Hepatocyte (in vitro differentiated cells): Measurements from ENCODE around the gene DDAH2. TPM values are rescaled to one million over a fixed set of nuclear protein-coding genes. Genes with fewer than 3 reads are reported as not detected.

Experiments used
- DNase-seq: peaks from one replicate; pipeline ENCODE4 v3.0.0-alpha.2; 2016; ENCODE audit warnings: low spot score
- H2AFZ ChIP-seq: fragments of 200-600 bp; sonication (generic); 2 replicates; pipeline ENCODE4 v1.6.0; 2016; ENCODE audit warnings: antibody characterized with exemption, mild to moderate bottlenecking
- H3K27ac ChIP-seq: fragments of 200-600 bp; sonication (generic); 2 replicates; pipeline ENCODE4 v1.5.1; 2016; ENCODE audit warnings: mild to moderate bottlenecking
- H3K27me3 ChIP-seq: fragments of 200-600 bp; sonication (generic); 2 replicates; pipeline ENCODE4 v1.6.1; 2016
- H3K36me3 ChIP-seq: fragments of 200-600 bp; sonication (generic); replicated peaks from 2 replicates; pipeline ENCODE4 v1.5.1; 2016; ENCODE audit warnings: low read depth; ENCODE audit not compliant: insufficient read depth
- H3K4me1 ChIP-seq: fragments of 200-600 bp; sonication (generic); 2 replicates; pipeline ENCODE4 v1.5.1; 2016; ENCODE audit warnings: mild to moderate bottlenecking, moderate library complexity; ENCODE audit not compliant: insufficient read depth
- H3K4me2 ChIP-seq: fragments of 200-600 bp; sonication (generic); 2 replicates; pipeline ENCODE4 v1.6.0; 2016
- H3K4me3 ChIP-seq: fragments of 200-600 bp; sonication (generic); 2 replicates; pipeline ENCODE4 v1.5.1; 2016; ENCODE audit warnings: mild to moderate bottlenecking
- H3K79me2 ChIP-seq: fragments of 200-600 bp; sonication (generic); 2 replicates; pipeline ENCODE4 v1.6.0; 2017; ENCODE audit warnings: mild to moderate bottlenecking
- H3K9me2 ChIP-seq: fragments of 200-600 bp; sonication (generic); replicated peaks from 2 replicates; pipeline ENCODE4 v1.6.0; 2017; ENCODE audit warnings: mild to moderate bottlenecking; ENCODE audit not compliant: insufficient read depth
- H3K9me3 ChIP-seq: fragments of 200-600 bp; sonication (generic); 2 replicates; pipeline ENCODE4 v1.5.1; 2016; ENCODE audit warnings: low read depth, mild to moderate bottlenecking
- H4K20me1 ChIP-seq: fragments of 200-600 bp; sonication (generic); 2 replicates; pipeline ENCODE4 v1.6.0; 2016; ENCODE audit warnings: mild to moderate bottlenecking; ENCODE audit not compliant: insufficient read depth, poor library complexity, severe bottlenecking
- EZH2 ChIP-seq: fragments of 200-600 bp; sonication (generic); IDR thresholded peaks from 2 replicates; pipeline ENCODE4 v1.6.1; 2016; ENCODE audit warnings: antibody characterized with exemption, mild to moderate bottlenecking, borderline replicate concordance
- EZH2phosphoT487 ChIP-seq: fragments of 200-600 bp; sonication (generic); IDR thresholded peaks from one replicate; pipeline ENCODE4 v1.6.1; 2018; ENCODE audit warnings: antibody characterized with exemption, mild to moderate bottlenecking, low read depth, moderate library complexity; ENCODE audit not compliant: unreplicated experiment, severe bottlenecking
- WGBS: methylation state at CpG from one replicate; pipeline ENCODE4 v1.1.6; 2016; ENCODE audit warnings: low lambda C conversion rate; ENCODE audit errors: missing lambda C conversion rate; 5-methylcytosine and 5-hydroxymethylcytosine counted together
- polyA plus RNA-seq: library from polyadenylated mRNA; unstranded; fragments of >200 nt; fragmentation: Nextera tagmentation; extraction: Ambion mirVana; gene quantifications from 2 replicates; pipeline ENCODE4 v1.2.1, GENCODE V29; 2016
- total RNA-seq: library from RNA; depleted of rRNA; stranded (reverse); fragments of >200 nt; gene quantifications from 2 replicates; pipeline ENCODE4 v1.2.3, GENCODE V29; 2014
- TF ChIP-seq, protein P1 (sequence below): fragments of 200-600 bp; sonication (generic); IDR thresholded peaks from 2 replicates; pipeline ENCODE4 v1.5.1; 2016; ENCODE audit warnings: antibody characterized with exemption, mild to moderate bottlenecking; ENCODE audit not compliant: poor library complexity

The DDAH2 gene
- total and polyA plus RNA-seq, 2 experiments from 2014 or later = 93.8 to 157 TPM

- Histone ChIP-seq H3K4me2 (peak overlapping the region; percentile 91), H3K9me2 (no peaks in the 10 kb centered on the region), H3K27ac (peak overlapping the region; percentile 99), H4K20me1 (peaks cover 15% of the 10 kb centered on the region), H3K4me3 (peak overlapping the region; percentile 99), H3K36me3 (no peaks in the 10 kb centered on the region), H2AFZ (no peak overlapping the region), H3K4me1 (peaks cover 43% of the 10 kb centered on the region), H3K79me2 (peaks cover 56% of the 10 kb centered on the region), H3K27me3 (no peaks in the 10 kb centered on the region), H3K9me3 (no peaks in the 10 kb centered on the region)
- TF ChIP-seq, protein P1, sequence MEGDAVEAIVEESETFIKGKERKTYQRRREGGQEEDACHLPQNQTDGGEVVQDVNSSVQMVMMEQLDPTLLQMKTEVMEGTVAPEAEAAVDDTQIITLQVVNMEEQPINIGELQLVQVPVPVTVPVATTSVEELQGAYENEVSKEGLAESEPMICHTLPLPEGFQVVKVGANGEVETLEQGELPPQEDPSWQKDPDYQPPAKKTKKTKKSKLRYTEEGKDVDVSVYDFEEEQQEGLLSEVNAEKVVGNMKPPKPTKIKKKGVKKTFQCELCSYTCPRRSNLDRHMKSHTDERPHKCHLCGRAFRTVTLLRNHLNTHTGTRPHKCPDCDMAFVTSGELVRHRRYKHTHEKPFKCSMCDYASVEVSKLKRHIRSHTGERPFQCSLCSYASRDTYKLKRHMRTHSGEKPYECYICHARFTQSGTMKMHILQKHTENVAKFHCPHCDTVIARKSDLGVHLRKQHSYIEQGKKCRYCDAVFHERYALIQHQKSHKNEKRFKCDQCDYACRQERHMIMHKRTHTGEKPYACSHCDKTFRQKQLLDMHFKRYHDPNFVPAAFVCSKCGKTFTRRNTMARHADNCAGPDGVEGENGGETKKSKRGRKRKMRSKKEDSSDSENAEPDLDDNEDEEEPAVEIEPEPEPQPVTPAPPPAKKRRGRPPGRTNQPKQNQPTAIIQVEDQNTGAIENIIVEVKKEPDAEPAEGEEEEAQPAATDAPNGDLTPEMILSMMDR = no peak
- no peak for DNase-seq
- 15% methylated on average over 2 of the region's 2 CpGs for WGBS
Observed at GRCh38 chr6:31734247-31734820, 5.2 kb upstream of the DDAH2 start.

DNA sequence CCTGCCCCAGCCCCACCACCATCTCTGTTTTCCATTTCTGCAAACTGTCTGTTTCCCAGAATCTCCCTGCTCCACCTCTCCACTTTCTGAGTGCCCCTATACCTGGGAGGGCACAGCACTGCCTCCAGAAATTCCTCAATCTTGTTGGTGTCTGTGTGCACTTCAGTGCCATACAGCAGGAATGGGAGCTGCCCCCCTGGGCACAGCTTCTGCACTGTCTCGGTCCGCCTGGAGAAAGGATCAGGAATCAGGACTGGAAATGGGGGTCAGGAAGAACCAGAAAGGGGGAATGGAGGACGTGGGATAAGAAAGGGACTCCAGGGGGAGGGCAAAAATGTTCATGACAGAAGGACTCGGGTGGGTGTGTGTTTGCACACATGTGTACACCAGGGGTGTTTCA lies 4.6 kb upstream of the DDAH2 start:
- 82% methylated on average over 4 of the region's 4 CpGs for WGBS
- Histone ChIP-seq H3K27ac (peak overlapping the region; percentile 99), H3K4me2 (peak overlapping the region; percentile 91), H3K36me3 (no peaks in the 10 kb centered on the region), H3K27me3 (no peaks in the 10 kb centered on the region), H2AFZ (no peak overlapping the region), H3K4me3 (no peak overlapping the region), H3K9me3 (no peaks in the 10 kb centered on the region), H3K9me2 (no peaks in the 10 kb centered on the region), H4K20me1 (peaks cover 17% of the 10 kb centered on the region), H3K4me1 (peaks cover 42% of the 10 kb centered on the region), H3K79me2 (peaks cover 61% of the 10 kb centered on the region)
- DNase-seq = no peak
- TF ChIP-seq, protein P1 = no peak
- TF ChIP-seq EZH2phosphoT487 = no peak
- TF ChIP-seq EZH2 = no peak

DNA sequence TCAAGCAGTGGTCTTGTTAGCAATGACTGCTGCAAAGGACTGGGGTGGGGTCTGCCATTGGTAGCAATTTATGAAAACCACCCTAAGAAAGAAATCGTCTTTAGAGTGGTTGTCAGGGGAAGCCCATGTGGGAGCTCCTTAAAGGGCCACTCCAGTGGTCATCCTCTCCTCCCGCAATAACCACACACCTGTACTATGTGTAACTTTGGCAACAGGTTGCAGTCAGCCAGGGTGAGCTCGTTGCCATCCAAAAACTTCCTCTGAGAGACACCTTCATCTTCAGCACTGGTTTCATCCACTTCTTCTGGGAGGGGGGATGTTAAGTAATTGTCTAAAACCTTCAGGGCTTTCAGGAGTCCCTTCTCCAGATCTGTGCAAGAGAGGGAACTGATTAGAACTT lies 2.9 kb upstream of the DDAH2 start:
- WGBS = 91% methylated on average over 3 of the region's 3 CpGs
- Histone ChIP-seq H3K4me3 (no peak overlapping the region), H3K9me3 (no peaks in the 10 kb centered on the region), H3K27ac (peak overlapping the region; percentile 39), H3K4me2 (no peak overlapping the region), H2AFZ (no peak overlapping the region), H4K20me1 (peaks cover 25% of the 10 kb centered on the region), H3K79me2 (peaks cover 71% of the 10 kb centered on the region), H3K36me3 (no peaks in the 10 kb centered on the region), H3K4me1 (peaks cover 25% of the 10 kb centered on the region), H3K27me3 (no peaks in the 10 kb centered on the region), H3K9me2 (no peaks in the 10 kb centered on the region)
- no peak for TF ChIP-seq EZH2
- TF ChIP-seq, protein P1 = no peak
- TF ChIP-seq EZH2phosphoT487 = no peak
- DNase-seq = no peak

- 92% methylated on average over 11 of the region's 11 CpGs for WGBS
- H3K9me3 ChIP-seq = no peaks in the 10 kb centered on the region
- H3K4me2 ChIP-seq = peak overlapping the region; percentile 82
- peaks cover 25% of the 10 kb centered on the region for H4K20me1 ChIP-seq
- H3K9me2 ChIP-seq = no peaks in the 10 kb centered on the region
- no peak overlapping the region for H3K4me3 ChIP-seq
- DNase-seq = no peak
- peak overlapping the region; percentile 99 for H3K27ac ChIP-seq
- no peaks in the 10 kb centered on the region for H3K27me3 ChIP-seq
- no peak overlapping the region for H2AFZ ChIP-seq
- TF ChIP-seq EZH2 (no peak), EZH2phosphoT487 (no peak)
- TF ChIP-seq, protein P1 = no peak
- peaks cover 60% of the 10 kb centered on the region for H3K79me2 ChIP-seq
- H3K4me1 ChIP-seq = peaks cover 19% of the 10 kb centered on the region
- H3K36me3 ChIP-seq = no peaks in the 10 kb centered on the region
Observed at GRCh38 chr6:31730631-31731086, 1.6 kb upstream of the DDAH2 start.
